Liver (tissue), 3 donors: ENCODE measurements around the gene CDK2AP2.

Source experiments
- EGR1 ChIP-seq, 2 donors: IDR thresholded peaks; 2 replicates each; pipeline ENCODE4 v1.6.1; 2016 to 2018; ENCODE audit warnings: antibody characterized with exemption in 2 of 2, low read depth in 2 of 2
- FOXA1 ChIP-seq: IDR thresholded peaks from 2 replicates; pipeline ENCODE4 v1.6.1; 2016; ENCODE audit warnings: antibody characterized with exemption
- GABPA ChIP-seq, 2 donors: IDR thresholded peaks in 1 of 2; conservative IDR thresholded peaks in 1 of 2; 2 replicates each; pipeline ENCODE4 v1.6.1; 2016; ENCODE audit warnings: antibody characterized with exemption in 2 of 2, mild to moderate bottlenecking in 1 of 2, moderate library complexity in 1 of 2
- HNF4A ChIP-seq, 2 donors: conservative IDR thresholded peaks; 2 replicates each; pipeline ENCODE4 v1.6.1; 2016; ENCODE audit warnings: antibody characterized with exemption in 2 of 2, mild to moderate bottlenecking in 2 of 2
- JUND ChIP-seq, 2 donors: IDR thresholded peaks; 2 replicates each; pipeline ENCODE4 v1.6.1; 2016; ENCODE audit warnings: antibody characterized with exemption in 2 of 2
- RAD21 ChIP-seq, 2 donors: IDR thresholded peaks; 2 replicates each; pipeline ENCODE4 v1.6.1; 2016; ENCODE audit warnings: antibody characterized with exemption in 2 of 2, mild to moderate bottlenecking in 2 of 2
- RXRA ChIP-seq, 2 donors: IDR thresholded peaks; 2 replicates each; pipeline ENCODE4 v1.6.1; 2017 to 2018; ENCODE audit warnings: antibody characterized with exemption in 2 of 2, mild to moderate bottlenecking in 1 of 2
- TAF1 ChIP-seq: conservative IDR thresholded peaks from 2 replicates; pipeline ENCODE4 v1.6.1; 2016; ENCODE audit warnings: antibody characterized with exemption, mild to moderate bottlenecking
- YY1 ChIP-seq: IDR thresholded peaks from 2 replicates; pipeline ENCODE4 v1.6.1; 2016; ENCODE audit warnings: antibody characterized with exemption, mild to moderate bottlenecking
- TF ChIP-seq, protein P1 (sequence below): fragments of 150-350 bp; IDR thresholded peaks from 2 replicates; pipeline ENCODE4 v1.5.1; 2017; ENCODE audit warnings: improper control_type of control experiment, low read depth, low read length; ENCODE audit not compliant: missing input control
- TF ChIP-seq, protein P2 (sequence below): IDR thresholded peaks from 2 replicates; pipeline ENCODE4 v1.6.1; 2016; ENCODE audit warnings: antibody characterized with exemption, mild to moderate bottlenecking
- TF ChIP-seq, protein P3 (sequence below): IDR thresholded peaks from 2 replicates; pipeline ENCODE4 v1.6.1; 2016; ENCODE audit warnings: antibody characterized with exemption
- TF ChIP-seq, protein P4 (sequence below): IDR thresholded peaks from 2 replicates; pipeline ENCODE4 v1.6.1; 2016; ENCODE audit warnings: antibody characterized with exemption
- TF ChIP-seq, protein P5 (sequence below): IDR thresholded peaks from 2 replicates; pipeline ENCODE4 v1.6.1; 2016; ENCODE audit warnings: antibody characterized with exemption
- donor health status: healthy.
- donor health status: healthy.

DNA sequence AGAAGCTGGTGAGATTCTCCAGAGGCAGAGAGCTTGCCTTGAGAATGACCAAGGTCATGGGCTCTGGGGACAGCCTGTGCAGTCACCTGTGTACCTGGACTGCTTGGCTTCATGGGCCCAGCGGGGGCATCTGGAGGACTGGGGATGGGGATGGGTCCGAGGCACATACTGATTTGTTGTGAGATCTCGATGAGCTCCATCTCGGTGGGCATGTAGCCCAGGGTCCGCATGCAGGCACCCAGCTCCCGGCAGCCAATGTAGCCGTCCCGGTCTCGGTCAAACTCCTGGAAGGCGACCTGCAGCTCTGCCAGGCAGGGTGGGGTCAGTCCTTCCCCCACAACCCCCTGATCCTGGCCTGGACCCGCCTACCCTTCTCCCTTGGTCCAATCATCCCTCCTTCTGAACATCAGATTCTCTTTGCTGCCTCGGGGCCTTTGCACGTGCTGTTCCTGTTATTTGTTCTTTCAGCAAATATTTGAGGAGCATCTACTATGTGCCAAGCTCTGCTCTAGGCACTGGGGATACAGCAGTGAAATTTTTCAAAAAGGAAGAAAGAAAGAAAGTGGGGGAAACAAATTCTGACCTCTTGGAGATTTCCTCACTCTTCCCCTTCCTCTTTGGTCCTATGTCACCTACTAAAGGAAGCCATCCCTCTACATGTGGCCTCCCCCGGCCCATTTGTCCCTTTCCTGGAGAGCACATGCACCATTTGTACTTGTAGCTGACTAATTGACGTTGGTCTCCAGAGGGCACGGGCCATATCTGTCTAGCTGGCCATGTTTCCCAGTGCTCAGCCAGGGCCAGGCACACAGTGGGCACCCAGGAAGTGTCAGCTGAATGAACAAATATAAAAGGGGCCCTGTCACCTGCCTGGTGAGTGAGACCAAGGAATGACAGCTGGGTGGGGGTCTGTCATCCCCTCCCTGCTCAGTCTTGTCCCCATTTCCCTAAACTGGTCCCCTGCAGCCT lies 13.2 kb upstream of the CDK2AP2 start:
- TF ChIP-seq RAD21 (IDR thresholded peaks at IDR 0.05) (no peak), FOXA1 (no peak), YY1 (no peak), GABPA (IDR thresholded peaks at IDR 0.05 in 1 of 2, conservative IDR thresholded peaks at IDR 0.05 in 1 of 2) (no peak), JUND (IDR thresholded peaks at IDR 0.05) (no peak), RXRA (IDR thresholded peaks at IDR 0.05) (no peak), TAF1 (no peak), EGR1 (IDR thresholded peaks at IDR 0.05; ENCODE audit: low read depth in 2 of 2) (no peak), HNF4A (conservative IDR thresholded peaks at IDR 0.05) (no peak)
- TF ChIP-seq, protein P1, sequence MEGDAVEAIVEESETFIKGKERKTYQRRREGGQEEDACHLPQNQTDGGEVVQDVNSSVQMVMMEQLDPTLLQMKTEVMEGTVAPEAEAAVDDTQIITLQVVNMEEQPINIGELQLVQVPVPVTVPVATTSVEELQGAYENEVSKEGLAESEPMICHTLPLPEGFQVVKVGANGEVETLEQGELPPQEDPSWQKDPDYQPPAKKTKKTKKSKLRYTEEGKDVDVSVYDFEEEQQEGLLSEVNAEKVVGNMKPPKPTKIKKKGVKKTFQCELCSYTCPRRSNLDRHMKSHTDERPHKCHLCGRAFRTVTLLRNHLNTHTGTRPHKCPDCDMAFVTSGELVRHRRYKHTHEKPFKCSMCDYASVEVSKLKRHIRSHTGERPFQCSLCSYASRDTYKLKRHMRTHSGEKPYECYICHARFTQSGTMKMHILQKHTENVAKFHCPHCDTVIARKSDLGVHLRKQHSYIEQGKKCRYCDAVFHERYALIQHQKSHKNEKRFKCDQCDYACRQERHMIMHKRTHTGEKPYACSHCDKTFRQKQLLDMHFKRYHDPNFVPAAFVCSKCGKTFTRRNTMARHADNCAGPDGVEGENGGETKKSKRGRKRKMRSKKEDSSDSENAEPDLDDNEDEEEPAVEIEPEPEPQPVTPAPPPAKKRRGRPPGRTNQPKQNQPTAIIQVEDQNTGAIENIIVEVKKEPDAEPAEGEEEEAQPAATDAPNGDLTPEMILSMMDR: no peak
- TF ChIP-seq, protein P2, sequence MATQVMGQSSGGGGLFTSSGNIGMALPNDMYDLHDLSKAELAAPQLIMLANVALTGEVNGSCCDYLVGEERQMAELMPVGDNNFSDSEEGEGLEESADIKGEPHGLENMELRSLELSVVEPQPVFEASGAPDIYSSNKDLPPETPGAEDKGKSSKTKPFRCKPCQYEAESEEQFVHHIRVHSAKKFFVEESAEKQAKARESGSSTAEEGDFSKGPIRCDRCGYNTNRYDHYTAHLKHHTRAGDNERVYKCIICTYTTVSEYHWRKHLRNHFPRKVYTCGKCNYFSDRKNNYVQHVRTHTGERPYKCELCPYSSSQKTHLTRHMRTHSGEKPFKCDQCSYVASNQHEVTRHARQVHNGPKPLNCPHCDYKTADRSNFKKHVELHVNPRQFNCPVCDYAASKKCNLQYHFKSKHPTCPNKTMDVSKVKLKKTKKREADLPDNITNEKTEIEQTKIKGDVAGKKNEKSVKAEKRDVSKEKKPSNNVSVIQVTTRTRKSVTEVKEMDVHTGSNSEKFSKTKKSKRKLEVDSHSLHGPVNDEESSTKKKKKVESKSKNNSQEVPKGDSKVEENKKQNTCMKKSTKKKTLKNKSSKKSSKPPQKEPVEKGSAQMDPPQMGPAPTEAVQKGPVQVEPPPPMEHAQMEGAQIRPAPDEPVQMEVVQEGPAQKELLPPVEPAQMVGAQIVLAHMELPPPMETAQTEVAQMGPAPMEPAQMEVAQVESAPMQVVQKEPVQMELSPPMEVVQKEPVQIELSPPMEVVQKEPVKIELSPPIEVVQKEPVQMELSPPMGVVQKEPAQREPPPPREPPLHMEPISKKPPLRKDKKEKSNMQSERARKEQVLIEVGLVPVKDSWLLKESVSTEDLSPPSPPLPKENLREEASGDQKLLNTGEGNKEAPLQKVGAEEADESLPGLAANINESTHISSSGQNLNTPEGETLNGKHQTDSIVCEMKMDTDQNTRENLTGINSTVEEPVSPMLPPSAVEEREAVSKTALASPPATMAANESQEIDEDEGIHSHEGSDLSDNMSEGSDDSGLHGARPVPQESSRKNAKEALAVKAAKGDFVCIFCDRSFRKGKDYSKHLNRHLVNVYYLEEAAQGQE: no peak
- TF ChIP-seq, protein P3, sequence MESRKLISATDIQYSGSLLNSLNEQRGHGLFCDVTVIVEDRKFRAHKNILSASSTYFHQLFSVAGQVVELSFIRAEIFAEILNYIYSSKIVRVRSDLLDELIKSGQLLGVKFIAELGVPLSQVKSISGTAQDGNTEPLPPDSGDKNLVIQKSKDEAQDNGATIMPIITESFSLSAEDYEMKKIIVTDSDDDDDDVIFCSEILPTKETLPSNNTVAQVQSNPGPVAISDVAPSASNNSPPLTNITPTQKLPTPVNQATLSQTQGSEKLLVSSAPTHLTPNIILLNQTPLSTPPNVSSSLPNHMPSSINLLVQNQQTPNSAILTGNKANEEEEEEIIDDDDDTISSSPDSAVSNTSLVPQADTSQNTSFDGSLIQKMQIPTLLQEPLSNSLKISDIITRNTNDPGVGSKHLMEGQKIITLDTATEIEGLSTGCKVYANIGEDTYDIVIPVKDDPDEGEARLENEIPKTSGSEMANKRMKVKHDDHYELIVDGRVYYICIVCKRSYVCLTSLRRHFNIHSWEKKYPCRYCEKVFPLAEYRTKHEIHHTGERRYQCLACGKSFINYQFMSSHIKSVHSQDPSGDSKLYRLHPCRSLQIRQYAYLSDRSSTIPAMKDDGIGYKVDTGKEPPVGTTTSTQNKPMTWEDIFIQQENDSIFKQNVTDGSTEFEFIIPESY: no peak
- TF ChIP-seq, protein P4, sequence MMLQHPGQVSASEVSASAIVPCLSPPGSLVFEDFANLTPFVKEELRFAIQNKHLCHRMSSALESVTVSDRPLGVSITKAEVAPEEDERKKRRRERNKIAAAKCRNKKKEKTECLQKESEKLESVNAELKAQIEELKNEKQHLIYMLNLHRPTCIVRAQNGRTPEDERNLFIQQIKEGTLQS: no peak
- TF ChIP-seq, protein P5, sequence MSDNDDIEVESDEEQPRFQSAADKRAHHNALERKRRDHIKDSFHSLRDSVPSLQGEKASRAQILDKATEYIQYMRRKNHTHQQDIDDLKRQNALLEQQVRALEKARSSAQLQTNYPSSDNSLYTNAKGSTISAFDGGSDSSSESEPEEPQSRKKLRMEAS: no peak
